Measurements from ENCODE around the gene PAIP2B.

PAIP2B gene

GRCh38 chr2:71220743-71221142 lies 6.2 kb downstream of the PAIP2B start:
- DNase-seq (ENCODE audit: low read depth), result no peak
- no peak overlapping the region for H3K4me3 ChIP-seq (ENCODE audit: low read length)
- TF ChIP-seq, protein P1, sequence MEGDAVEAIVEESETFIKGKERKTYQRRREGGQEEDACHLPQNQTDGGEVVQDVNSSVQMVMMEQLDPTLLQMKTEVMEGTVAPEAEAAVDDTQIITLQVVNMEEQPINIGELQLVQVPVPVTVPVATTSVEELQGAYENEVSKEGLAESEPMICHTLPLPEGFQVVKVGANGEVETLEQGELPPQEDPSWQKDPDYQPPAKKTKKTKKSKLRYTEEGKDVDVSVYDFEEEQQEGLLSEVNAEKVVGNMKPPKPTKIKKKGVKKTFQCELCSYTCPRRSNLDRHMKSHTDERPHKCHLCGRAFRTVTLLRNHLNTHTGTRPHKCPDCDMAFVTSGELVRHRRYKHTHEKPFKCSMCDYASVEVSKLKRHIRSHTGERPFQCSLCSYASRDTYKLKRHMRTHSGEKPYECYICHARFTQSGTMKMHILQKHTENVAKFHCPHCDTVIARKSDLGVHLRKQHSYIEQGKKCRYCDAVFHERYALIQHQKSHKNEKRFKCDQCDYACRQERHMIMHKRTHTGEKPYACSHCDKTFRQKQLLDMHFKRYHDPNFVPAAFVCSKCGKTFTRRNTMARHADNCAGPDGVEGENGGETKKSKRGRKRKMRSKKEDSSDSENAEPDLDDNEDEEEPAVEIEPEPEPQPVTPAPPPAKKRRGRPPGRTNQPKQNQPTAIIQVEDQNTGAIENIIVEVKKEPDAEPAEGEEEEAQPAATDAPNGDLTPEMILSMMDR (conservative IDR thresholded peaks at IDR 0.05; ENCODE audit: low read depth, low read length), result no peak

DNA sequence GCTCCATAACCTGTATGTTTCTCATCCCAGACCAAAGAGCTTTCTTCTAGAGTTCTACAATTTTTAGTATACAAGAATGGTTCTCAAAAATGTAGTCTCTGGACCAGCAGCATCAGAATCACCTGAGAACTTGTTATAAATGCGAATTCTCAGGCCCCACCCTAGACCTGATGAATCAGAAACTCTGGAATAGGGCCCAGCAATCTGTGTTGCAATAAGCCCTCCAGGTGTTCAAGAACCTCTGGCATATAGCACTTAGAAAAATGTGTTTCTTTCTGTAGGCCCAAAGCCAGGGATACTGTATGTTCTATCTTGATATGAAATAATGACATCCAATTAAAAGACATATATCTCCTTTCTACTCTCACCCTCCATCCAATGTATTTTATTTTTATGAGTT lies 10.4 kb downstream of the PAIP2B start:
- DNase-seq (ENCODE audit: low read depth), result no peak
- no peak overlapping the region for H3K4me3 ChIP-seq (ENCODE audit: low read length)
- TF ChIP-seq, protein P1 (conservative IDR thresholded peaks at IDR 0.05; ENCODE audit: low read depth, low read length), result no peak

DNA sequence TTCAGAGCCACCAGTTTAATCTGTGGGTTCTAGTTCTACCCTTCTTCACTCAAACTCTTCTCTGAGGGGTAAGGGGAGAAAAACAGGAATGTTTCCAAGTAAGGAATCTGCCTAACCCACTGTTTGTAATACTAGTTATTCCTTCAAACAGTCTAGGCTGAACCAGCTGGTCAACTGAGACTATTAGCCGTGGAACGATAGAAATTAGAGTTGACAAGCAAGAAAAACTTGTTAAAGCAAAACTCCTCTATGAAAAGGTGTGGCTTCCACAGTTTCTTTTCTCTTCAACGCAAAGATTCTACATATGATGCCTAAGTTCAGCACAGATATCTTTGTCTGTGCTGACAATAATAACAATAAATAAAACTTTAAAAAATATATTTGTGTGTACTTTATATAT lies 11.5 kb downstream of the PAIP2B start:
- H3K4me3 ChIP-seq (ENCODE audit: low read length), result no peak overlapping the region
- DNase-seq (ENCODE audit: low read depth), result no peak
- TF ChIP-seq, protein P1 (conservative IDR thresholded peaks at IDR 0.05; ENCODE audit: low read depth, low read length), result no peak

- TF ChIP-seq, protein P1 (conservative IDR thresholded peaks at IDR 0.05; ENCODE audit: low read depth, low read length), result no peak
- no peak for DNase-seq (ENCODE audit: low read depth)
- H3K4me3 ChIP-seq (ENCODE audit: low read length), result no peak overlapping the region
These were observed 14.6 kb downstream of the PAIP2B start for GRCh38 chr2:71212336-71212735.

DNA sequence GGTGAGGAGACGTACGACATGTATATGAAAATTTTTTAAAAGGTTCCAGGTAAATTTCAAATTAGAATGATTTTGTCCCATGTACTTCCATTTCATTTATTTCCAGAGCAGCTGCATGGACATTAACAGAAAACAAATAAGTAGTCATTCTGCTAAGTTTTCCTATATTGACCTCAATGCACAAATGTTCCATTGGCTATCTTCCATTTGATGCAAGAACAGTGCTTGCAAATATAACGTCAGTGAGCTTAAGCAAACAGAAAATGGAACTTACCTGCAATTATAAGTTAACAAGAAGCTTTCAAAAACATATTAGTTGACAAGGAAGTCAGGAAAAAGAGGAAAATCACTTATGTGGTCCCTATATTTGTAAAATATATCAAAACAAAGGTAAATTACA lies 16.6 kb downstream of the PAIP2B start:
- TF ChIP-seq, protein P1 (conservative IDR thresholded peaks at IDR 0.05; ENCODE audit: low read depth, low read length), result no peak
- H3K4me3 ChIP-seq (ENCODE audit: low read length), result no peak overlapping the region

GRCh38 chr2:71208756-71209155 lies 18.1 kb downstream of the PAIP2B start:
- H3K4me3 ChIP-seq (ENCODE audit: low read length), result no peak overlapping the region
- TF ChIP-seq, protein P1 (conservative IDR thresholded peaks at IDR 0.05; ENCODE audit: low read depth, low read length), result no peak
- no peak for DNase-seq (ENCODE audit: low read depth)

More for the DNA sequence above, 16.6 kb downstream of the PAIP2B start:
- DNase-seq (ENCODE audit: low read depth), result no peak

DNA sequence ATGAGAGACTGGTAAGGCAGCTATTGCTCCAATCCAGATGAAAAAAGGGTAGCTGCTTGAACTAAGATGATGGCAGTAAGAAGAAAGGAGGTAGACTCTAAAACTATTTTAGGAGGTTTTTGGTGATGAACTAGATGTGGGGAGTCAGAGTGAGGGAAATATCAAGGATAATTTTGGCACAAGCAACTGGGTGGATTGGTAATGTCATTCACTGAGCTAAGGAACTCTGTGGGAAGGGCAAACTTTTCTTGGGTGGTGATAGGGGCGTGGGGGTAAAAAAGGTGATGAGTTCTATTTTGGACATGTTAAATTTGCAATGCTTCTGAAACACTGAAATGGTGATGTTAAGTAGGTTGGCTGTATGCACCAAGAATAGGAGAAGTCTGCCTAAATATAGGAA lies 19.3 kb downstream of the PAIP2B start:
- TF ChIP-seq, protein P1 (conservative IDR thresholded peaks at IDR 0.05; ENCODE audit: low read depth, low read length), result no peak
- H3K4me3 ChIP-seq (ENCODE audit: low read length), result no peak overlapping the region
- no peak for DNase-seq (ENCODE audit: low read depth)

Measured in retinal pigment epithelial cell (primary cell).